Stimulated activated CD4-positive, alpha-beta T cell treated with anti-CD3 and anti-CD28 coated beads, Interleukin-4, amount 100 ng/mL, for 4 hours (primary cell): ENCODE measurements around the gene ATP1A3.
A peak's percentile ranks its signal among the peaks of the same experiment; 100 is the strongest.

Experiments used
- DNase-seq, 2 experiments: peaks; one replicate each; pipeline ENCODE4 v3.0.0-alpha.2; 2020

ATP1A3 gene

GRCh38 chr19:41927497-41928192, 66.4 kb downstream of the ATP1A3 start:
- DNase-seq: peak in 1 of 2 experiments; percentile 37

DNA sequence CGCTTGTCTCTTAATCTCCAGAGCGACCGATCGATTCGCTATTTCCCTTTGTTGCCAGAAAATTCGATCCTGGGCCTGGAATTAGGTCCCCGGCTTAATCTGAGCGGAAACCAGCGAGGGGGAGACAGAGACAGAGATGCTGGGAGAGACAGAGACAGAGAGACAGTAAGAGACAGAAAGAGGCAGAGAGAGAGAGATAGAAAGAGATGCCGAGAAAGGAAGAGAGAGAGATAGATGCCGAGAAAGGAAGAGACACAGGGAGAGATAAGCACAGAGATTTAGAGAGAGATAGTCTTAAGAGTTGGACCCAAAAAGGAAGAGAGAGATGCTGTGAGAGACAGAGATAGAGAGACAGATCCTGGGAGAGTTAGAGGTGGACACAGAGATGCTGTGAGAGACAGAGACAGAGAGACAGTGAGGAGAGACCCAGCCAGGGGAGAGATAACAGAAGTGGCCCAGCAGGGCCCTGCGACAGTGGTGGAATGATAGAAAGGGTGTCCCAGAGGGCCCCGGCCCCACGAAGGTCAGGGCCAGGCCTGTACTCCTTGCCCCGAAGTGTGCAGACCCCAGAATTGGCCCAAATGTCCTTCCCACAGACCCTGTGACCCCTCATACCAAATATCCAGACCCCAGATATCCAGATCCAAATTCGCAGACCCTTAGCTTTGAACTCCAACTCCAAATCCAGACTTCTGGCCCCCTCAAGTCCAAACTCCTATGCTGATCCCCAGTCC, 67.1 kb downstream of the ATP1A3 start:
- no peak for DNase-seq

- DNase-seq: no peak
Observed at GRCh38 chr19:41926028-41926762, 67.8 kb downstream of the ATP1A3 start.

DNA sequence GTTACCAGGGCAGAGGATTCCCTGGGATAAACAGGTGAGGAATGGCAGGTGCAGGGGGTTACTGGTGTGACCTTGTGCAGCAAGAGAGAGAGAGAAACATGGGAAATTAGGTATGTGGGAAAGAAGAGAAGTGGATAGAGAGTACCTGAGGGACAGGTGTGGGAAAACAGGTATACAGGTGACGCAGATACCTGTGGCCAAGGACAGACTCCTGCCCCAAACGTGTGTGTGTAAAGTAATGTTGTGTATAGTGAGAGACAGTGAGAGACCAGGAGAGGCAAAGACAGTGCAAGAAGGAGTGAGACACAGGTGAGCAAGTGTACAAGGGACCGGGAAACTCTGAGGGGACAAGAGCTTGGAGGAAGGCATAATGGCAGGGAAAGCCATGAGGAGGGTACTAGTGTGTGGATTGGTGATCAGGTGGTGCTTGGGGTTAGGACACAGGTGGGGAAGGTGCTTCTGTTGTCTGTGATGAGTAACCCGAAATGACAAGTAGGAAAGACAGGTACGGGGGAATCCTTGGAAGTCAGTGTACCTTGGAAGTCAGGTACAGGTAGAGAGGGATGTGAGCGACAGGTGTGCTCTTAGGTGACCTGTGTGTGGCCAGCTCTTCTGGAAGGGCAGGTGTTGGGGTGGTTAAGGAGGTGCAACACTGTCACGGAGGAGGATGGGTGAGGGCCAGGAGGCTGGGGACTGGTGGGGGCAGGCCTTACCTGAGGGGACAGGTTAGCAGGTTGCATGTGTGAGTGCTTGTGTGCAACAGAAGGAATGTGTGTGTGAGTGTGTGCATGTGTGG, 68.6 kb downstream of the ATP1A3 start:
- DNase-seq: no peak

- no peak for DNase-seq
Observed at GRCh38 chr19:41924151-41925145, 69.6 kb downstream of the ATP1A3 start.

- no peak for DNase-seq
Observed at GRCh38 chr19:41923045-41923788, 70.8 kb downstream of the ATP1A3 start.

DNA sequence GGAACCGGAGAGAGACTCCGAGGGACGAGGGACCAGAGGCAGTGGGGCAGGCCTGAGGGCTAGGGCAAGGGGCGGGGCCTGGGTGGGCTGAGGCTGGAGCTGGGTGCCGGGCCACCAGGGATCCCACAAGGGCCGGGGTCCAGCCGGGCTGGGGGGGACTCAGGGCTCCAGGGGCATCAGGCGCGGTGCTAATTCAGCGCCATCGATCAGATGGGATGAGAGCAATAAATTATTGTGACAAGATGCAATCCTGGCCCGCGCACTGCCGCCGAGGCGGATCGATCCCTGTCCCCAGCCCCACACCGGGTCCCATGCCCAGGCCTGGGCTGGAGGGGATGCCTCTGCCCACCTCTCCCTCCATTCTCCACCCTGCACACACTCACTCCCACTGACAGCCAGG, 71.4 kb downstream of the ATP1A3 start:
- DNase-seq: no peak

DNA sequence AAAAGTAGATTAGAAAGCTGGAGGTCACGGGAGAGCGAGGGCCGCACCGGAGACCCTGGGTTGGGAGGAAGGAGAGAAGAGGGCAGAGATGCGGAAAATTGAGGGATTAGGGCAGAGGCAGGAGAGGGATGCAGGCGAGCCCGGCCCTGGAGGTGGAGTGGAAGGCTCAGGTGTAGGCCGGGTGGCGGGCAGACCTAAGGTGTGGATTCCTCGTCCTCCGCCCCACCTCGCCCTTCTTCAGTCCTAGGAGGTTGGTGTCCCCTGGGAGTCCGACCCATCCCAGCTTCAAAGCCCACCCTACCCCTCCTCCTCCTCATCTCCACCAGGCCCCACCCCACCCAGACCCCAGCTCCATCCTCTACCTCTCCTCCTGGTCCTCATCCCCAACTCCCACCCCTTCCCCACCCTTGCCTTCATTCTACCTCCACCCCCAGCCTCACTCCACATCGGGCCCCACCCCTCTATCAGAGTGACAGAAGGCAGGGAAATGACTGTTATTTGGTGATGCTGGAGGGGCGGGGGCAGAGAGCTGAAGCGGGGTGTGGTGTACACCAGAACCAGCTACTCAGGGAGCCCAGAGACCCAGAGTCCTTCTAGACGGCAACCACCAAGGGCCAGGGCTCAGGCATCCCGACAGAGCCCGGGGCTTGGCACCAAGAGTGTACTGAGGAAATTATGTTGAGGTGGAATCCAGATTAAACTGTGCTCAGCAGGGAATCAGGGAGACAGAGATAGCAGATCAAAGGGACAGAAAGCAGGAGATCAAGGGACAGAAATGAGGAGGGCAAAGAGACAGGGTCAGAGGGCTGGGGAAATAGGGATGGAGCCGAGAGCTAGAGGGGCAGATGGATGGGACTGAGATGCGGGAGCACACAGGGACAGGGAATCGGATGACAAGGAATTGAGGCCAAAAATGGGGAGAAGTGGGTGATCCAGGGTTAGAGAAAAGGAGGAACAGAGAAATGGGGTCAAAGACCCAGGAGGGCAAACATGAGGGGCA, 72.2 kb downstream of the ATP1A3 start:
- no peak for DNase-seq

DNA sequence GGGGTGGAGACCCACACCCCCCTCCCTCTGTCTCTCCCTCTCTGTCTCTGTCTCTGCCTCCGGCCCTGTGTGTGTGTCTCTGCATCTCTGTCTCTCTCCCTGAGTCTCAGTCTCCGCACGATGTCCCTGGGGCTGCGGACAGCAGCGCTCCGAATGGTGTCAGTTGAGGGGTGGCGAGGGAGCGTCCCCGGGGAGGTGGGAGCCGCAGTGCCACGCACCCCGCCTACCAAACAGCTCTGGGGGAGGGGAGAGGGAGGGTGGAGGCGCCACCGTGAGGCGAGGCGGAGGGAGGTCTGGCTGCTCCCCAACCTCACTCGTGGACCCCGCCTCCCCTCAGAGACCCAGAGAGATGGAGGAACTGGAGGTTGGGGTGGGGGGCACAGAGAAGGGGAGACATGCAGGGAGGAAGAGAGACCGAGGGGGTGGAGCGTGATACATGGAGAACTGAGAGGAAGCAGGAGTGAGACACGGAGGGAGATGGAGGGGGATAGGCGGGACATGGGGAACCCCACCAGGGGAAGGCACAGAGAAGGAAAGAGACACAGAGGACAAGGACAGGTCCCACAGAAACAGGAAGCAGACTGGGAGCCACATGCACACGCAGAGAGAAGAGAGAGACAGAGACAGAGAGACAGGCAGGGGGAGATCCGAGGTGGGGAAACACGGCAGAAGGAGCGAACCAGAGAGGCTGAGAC, 73.0 kb downstream of the ATP1A3 start:
- DNase-seq: no peak

GRCh38 chr19:41919948-41920712, 73.9 kb downstream of the ATP1A3 start:
- DNase-seq: no peak

DNA sequence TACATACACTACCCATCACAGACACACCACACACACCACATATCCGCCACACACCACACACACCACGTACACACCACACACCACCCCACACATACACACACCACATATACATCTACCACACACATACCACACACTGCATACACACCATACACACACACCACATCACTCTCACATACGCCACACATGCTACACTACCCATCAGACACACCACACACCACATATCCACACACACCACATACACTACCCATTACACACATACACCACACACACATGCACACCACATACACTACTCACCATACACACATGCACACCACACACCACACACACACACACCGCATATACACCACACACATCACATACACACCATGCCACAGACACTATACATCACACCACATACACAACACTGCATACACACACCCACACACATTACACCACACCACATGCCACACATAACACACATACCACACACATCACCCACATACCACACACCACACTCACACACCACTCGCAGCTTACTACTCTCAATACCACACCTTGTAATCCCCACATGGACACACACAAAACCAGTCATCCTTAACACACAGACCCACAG, 75.3 kb downstream of the ATP1A3 start:
- DNase-seq: no peak

GRCh38 chr19:41918095-41918494, 75.9 kb downstream of the ATP1A3 start:
- DNase-seq: no peak

GRCh38 chr19:41917676-41918075, 76.4 kb downstream of the ATP1A3 start:
- DNase-seq: no peak
